Heart right ventricle (tissue), 16 donors: Measurements from ENCODE around the gene FAM193B. TPM values are rescaled to one million over a fixed set of nuclear protein-coding genes. Genes with fewer than 3 reads are reported as not detected.

Experiments used
- ATAC-seq, 8 donors: fragments of 200-7000 bp; cut with Tn5 transposase; one replicate each; pipeline ENCODE4 v1.9.1; 2020; ENCODE audit warnings: mild to moderate bottlenecking in 8 of 8, moderate library complexity in 8 of 8, moderate number of reproducible peaks in 1 of 8
- DNase-seq, 2 donors: peaks; one replicate each; pipeline ENCODE4 v3.0.0-alpha.2; 2020
- H3K27ac ChIP-seq, 10 donors: fragments of 200-600 bp; sonication (generic) in 2 of 10; one replicate each; pipeline versions ENCODE4 v1.5.0 to v1.8.0; 2020 to 2022; ENCODE audit warnings: mild to moderate bottlenecking in 3 of 10
- H3K27me3 ChIP-seq, 7 donors: fragments of 200-600 bp; one replicate each; pipeline ENCODE4 v1.8.0; 2021 to 2022; ENCODE audit warnings: mild to moderate bottlenecking in 2 of 7
- H3K36me3 ChIP-seq, 9 donors: fragments of 200-600 bp; sonication (generic) in 1 of 9; one replicate each; pipeline versions ENCODE4 v1.5.0 to v1.8.0; 2020 to 2022; ENCODE audit warnings: mild to moderate bottlenecking in 2 of 9
- H3K4me1 ChIP-seq, 9 donors: fragments of 200-600 bp; sonication (generic) in 1 of 9; one replicate each; pipeline versions ENCODE4 v1.5.0 to v1.8.0; 2020 to 2022; ENCODE audit warnings: mild to moderate bottlenecking in 4 of 9
- H3K4me3 ChIP-seq, 10 donors: fragments of 200-600 bp; sonication (generic) in 2 of 10; one replicate each; pipeline versions ENCODE4 v1.5.0 to v1.8.0; 2020 to 2022; ENCODE audit warnings: mild to moderate bottlenecking in 7 of 10, moderate library complexity in 2 of 10
- H3K9me3 ChIP-seq, 11 donors: fragments of 200-600 bp in 10 of 11; sonication (generic) in 2 of 11; one replicate each; pipeline versions ENCODE4 v1.5.0 to v1.8.0; 2013 to 2022; ENCODE audit warnings: mild to moderate bottlenecking in 2 of 11, control low read depth in 1 of 11, moderate library complexity in 1 of 11
- CTCF ChIP-seq, 9 donors: fragments of 200-600 bp; sonication (generic) in 2 of 9; IDR thresholded peaks; one replicate each; pipeline versions ENCODE4 v1.5.0 to v1.8.0; 2021 to 2022; ENCODE audit warnings: antibody characterized with exemption in 9 of 9, mild to moderate bottlenecking in 5 of 9, moderate library complexity in 1 of 9
- WGBS, 2 donors: extraction: QIAGEN DNeasy Blood & Tissue Kit; methylation state at CpG; one replicate each; pipeline ENCODE4 v1.1.7; 2013; ENCODE audit warnings: inconsistent platforms in 1 of 2; 5-methylcytosine and 5-hydroxymethylcytosine counted together
- intact Hi-C, 10 donors: fragments of 100-400 bp; cut with DNase I; formaldehyde crosslinking; loops; one replicate each; pipeline versions ENCODE4 v1.11.1 to v1.14.2; 2022
- polyA plus RNA-seq, 2 donors: library from polyadenylated mRNA; stranded (reverse); fragments of 200-250 nt; gene quantifications; one replicate each; pipeline ENCODE4 v1.2.3, GENCODE V29; 2013
- total RNA-seq, 10 donors: library from RNA; stranded (reverse); fragmentation: NEBNext Ultra II Directional in 3 of 10; extraction: Animal tissue kit (Norgen Biotek cat#: 25700) in 3 of 10; gene quantifications; one replicate each; pipeline versions ENCODE4 v1.2.1 to v1.2.4, GENCODE V29; 2021 to 2023
- donor health status: Arrhythmogenic right ventricular cardiomyopathy.
- donor health status: ischemic (EF 13 %, LVEDD 7.1; RV severe dilation, severe dysfunction).
- donor health status: healthy with polysubstance abuse.
- donor health status: DM: no; HTN: yes; CAD: no.
- donor health status: DM: no; HTN: no; CAD: no.
- donor health status: ischemic (EF 25% LVEDD 6.9; RV normal size, moderate dysfunction).
- donor health status: ischemic (EF 25% LVEDD 5.7; RV mildly dilated, moderate dysfunction).
- donor health status: healthy.
- donor health status: DM: yes; HTN: yes; CAD: no.
- donor health status: Ischemic cardiomyopathy.
- donor health status: ischemic (EF 35%, LVEDD 5.7; RV mildly dilated, moderate dysfunction).
- donor health status: nonischemic (EF 11% LVEDD 7.7; RV severe dilation, severe dysfunction).
- donor health status: DM: yes; HTN: yes; CAD: no.
- donor health status: PGD.
- donor health status: ischemic (EF 29% LVEDD 5.4; RV normal size, mild dysfunction).
- donor health status: nonischemic (EF 23%, LVEDD 6.1; RV moderate dilation, normal function).

Gene FAM193B
- total and polyA plus RNA-seq, 12 donors: 14.1 to 201 (median 21.7) TPM

- Histone ChIP-seq H3K9me3 (no peaks in the 10 kb centered on the region), H3K4me3 (no peak overlapping the region), H3K36me3 (no peaks in the 10 kb centered on the region), H3K27me3 (peaks cover 0 to 43% (median 14%) of the 10 kb centered on the region in 7 donors), H3K27ac (peak overlapping the region in 1 of 10 donors; percentile 9), H3K4me1 (peaks cover 5 to 68% (median 50%) of the 10 kb centered on the region in 9 donors)
- DNase-seq (no peak), ATAC-seq (no peak)
- TF ChIP-seq CTCF (IDR thresholded peaks at IDR 0.05): no peak
- intact Hi-C loops: no loop called here
- 69 to 74% methylated on average over 11 of the region's 11 CpGs for WGBS, 2 donors
These were observed 78.6 kb downstream of the FAM193B start for GRCh38 chr5:177475563-177476427.

GRCh38 chr5:177474846-177475562, 79.4 kb downstream of the FAM193B start:
- no peak for TF ChIP-seq CTCF (IDR thresholded peaks at IDR 0.05)
- Histone ChIP-seq H3K27me3 (peaks cover 0 to 43% (median 14%) of the 10 kb centered on the region in 7 donors), H3K4me1 (peaks cover 13 to 74% (median 51%) of the 10 kb centered on the region in 9 donors), H3K27ac (peak overlapping the region in 3 of 10 donors; percentile 16 to 93 (median 53)), H3K4me3 (no peak overlapping the region), H3K36me3 (no peaks in the 10 kb centered on the region), H3K9me3 (no peaks in the 10 kb centered on the region)
- DNase-seq: no peak
- intact Hi-C loops: no loop called here
- no peak for ATAC-seq
- WGBS, 2 donors: 52 to 56% methylated on average over 4 of the region's 4 CpGs

- ATAC-seq (no peak), DNase-seq (no peak)
- Histone ChIP-seq H3K4me1 (peaks cover 18 to 74% (median 51%) of the 10 kb centered on the region in 9 donors), H3K9me3 (no peaks in the 10 kb centered on the region), H3K27ac (peak overlapping the region in 5 of 10 donors; percentile 16 to 93 (median 53)), H3K27me3 (peaks cover 0 to 47% (median 14%) of the 10 kb centered on the region in 7 donors), H3K4me3 (peak overlapping the region in 3 of 10 donors; percentile 69 to 85 (median 74)), H3K36me3 (no peaks in the 10 kb centered on the region)
- TF ChIP-seq CTCF (IDR thresholded peaks at IDR 0.05): no peak
- WGBS, 2 donors: 42 to 51% methylated on average over 7 of the region's 7 CpGs
- intact Hi-C loops: no loop called here
These were observed 80.3 kb downstream of the FAM193B start for GRCh38 chr5:177474002-177474476.

GRCh38 chr5:177473443-177474001, 80.8 kb downstream of the FAM193B start, which contains the start of gene DBN1:
Gene DBN1 (minus strand): TSS chr5:177473634. CDS start chr5:177473521, 113 bp downstream.
- peaks cover 0 to 1% (median 0%) of the 10 kb centered on the region in 9 donors for H3K36me3 ChIP-seq
- DNase-seq (peak in 1 of 2 donors; percentile 64), ATAC-seq (peak; percentile 21 to 65 (median 30))
- H3K9me3 ChIP-seq: no peaks in the 10 kb centered on the region
- TF ChIP-seq CTCF (IDR thresholded peaks at IDR 0.05): no peak
- 2% methylated on average over 37 to 55 of the region's 69 CpGs for WGBS, 2 donors
- intact Hi-C loops: no loop called here
- peaks cover 0 to 47% (median 14%) of the 10 kb centered on the region in 7 donors for H3K27me3 ChIP-seq
- peak within 1 kb of the TSS; percentile 54 to 85 (median 70) for H3K4me3 ChIP-seq
- H3K27ac ChIP-seq: peak within 1 kb of the TSS; percentile 78 to 93 (median 86)
- peaks cover 24 to 72% (median 51%) of the 10 kb centered on the region in 9 donors for H3K4me1 ChIP-seq
